CD14-positive monocyte (primary cell): ENCODE data around the gene RASSF5. TPM values are rescaled to one million over a fixed set of nuclear protein-coding genes. Genes with fewer than 3 reads are reported as not detected.
A peak's percentile ranks its signal among the peaks of the same experiment; 100 is the strongest.

Experiments
- DNase-seq, 3 donors: peaks; one replicate each; pipeline ENCODE4 v3.0.0-alpha.2; 2011 to 2022
- H2AFZ ChIP-seq: 2 replicates; pipeline ENCODE4 v1.6.0; 2012; ENCODE audit warnings: mild to moderate bottlenecking, low read depth, low read length, inconsistent platforms; ENCODE audit not compliant: insufficient read depth, poor library complexity, severe bottlenecking
- H3K27ac ChIP-seq, 2 donors: 1 replicate in 1 of 2; 2 replicates in 1 of 2; pipeline ENCODE4 v1.5.1; 2012 to 2013; ENCODE audit warnings: low read length in 2 of 2, control low read depth in 1 of 2, inconsistent platforms in 1 of 2, low read depth in 1 of 2, mild to moderate bottlenecking in 1 of 2
- H3K27me3 ChIP-seq, 2 donors: one replicate each; pipeline versions ENCODE4 v1.6.0 to v1.6.1; 2011 to 2013; ENCODE audit warnings: low read length in 2 of 2; ENCODE audit not compliant: control insufficient read depth in 2 of 2, insufficient read depth in 2 of 2
- H3K36me3 ChIP-seq, 2 donors: replicated peaks in 1 of 2; 1 replicate in 1 of 2; 2 replicates in 1 of 2; pipeline versions ENCODE4 v1.5.1 to v1.6.1; 2012 to 2013; ENCODE audit warnings: low read length in 2 of 2, control low read depth in 1 of 2, inconsistent platforms in 1 of 2, mild to moderate bottlenecking in 1 of 2; ENCODE audit not compliant: insufficient read depth in 2 of 2, control insufficient read depth in 1 of 2
- H3K4me1 ChIP-seq, 2 donors: 1 replicate in 1 of 2; 2 replicates in 1 of 2; pipeline versions ENCODE4 v1.5.1 to v1.6.1; 2012 to 2013; ENCODE audit warnings: low read length in 2 of 2, control low read depth in 1 of 2, inconsistent platforms in 1 of 2, mild to moderate bottlenecking in 1 of 2, moderate library complexity in 1 of 2; ENCODE audit not compliant: insufficient read depth in 2 of 2, control insufficient read depth in 1 of 2
- H3K4me2 ChIP-seq: replicated peaks from 2 replicates; pipeline ENCODE3; 2012; ENCODE audit warnings: low read length, moderate library complexity, mild to moderate bottlenecking; ENCODE audit not compliant: poor library complexity, severe bottlenecking; ENCODE audit errors: extremely low read depth
- H3K4me3 ChIP-seq, 3 experiments: fragments of 200-600 bp in 1 of 3; sonication (generic) in 1 of 3; replicated peaks in 1 of 3; 1 replicate in 2 of 3; 2 replicates in 1 of 3; pipeline ENCODE4 v1.5.1; 2011 to 2013; ENCODE audit warnings: low read length in 3 of 3, mild to moderate bottlenecking in 3 of 3, control low read depth in 2 of 3, low read depth in 2 of 3, inconsistent platforms in 1 of 3, moderate library complexity in 1 of 3
- H3K79me2 ChIP-seq: 2 replicates; pipeline ENCODE4 v1.6.0; 2012; ENCODE audit warnings: mild to moderate bottlenecking, control low read depth, inconsistent platforms, low read length, moderate library complexity; ENCODE audit not compliant: insufficient read depth
- H3K9ac ChIP-seq: 2 replicates; pipeline ENCODE4 v1.6.0; 2017; ENCODE audit warnings: low read length, mild to moderate bottlenecking; ENCODE audit not compliant: insufficient read depth, poor library complexity, severe bottlenecking
- H3K9me3 ChIP-seq, 2 donors: replicated peaks in 1 of 2; 1 replicate in 1 of 2; 2 replicates in 1 of 2; pipeline versions ENCODE4 v1.5.1 to v1.6.1; 2012 to 2013; ENCODE audit warnings: low read length in 2 of 2, control low read depth in 1 of 2; ENCODE audit not compliant: control insufficient read depth in 1 of 2, insufficient read depth in 1 of 2
- H4K20me1 ChIP-seq: 2 replicates; pipeline ENCODE4 v1.6.0; 2012; ENCODE audit warnings: mild to moderate bottlenecking, low read length, control low read depth, moderate library complexity; ENCODE audit not compliant: insufficient read depth
- H3K27ac Mint-ChIP-seq, 7 donors: one replicate each; pipeline ENCODE4 v1.8.0; 2020; ENCODE audit warnings: mild to moderate bottlenecking in 7 of 7, mixed read lengths in 7 of 7, moderate library complexity in 6 of 7, inconsistent platforms in 2 of 7
- H3K27me3 Mint-ChIP-seq, 3 donors: one replicate each; pipeline ENCODE4 v1.8.0; 2021 to 2022; ENCODE audit warnings: low read depth in 3 of 3, mild to moderate bottlenecking in 3 of 3, mixed read lengths in 3 of 3, moderate library complexity in 3 of 3, inconsistent platforms in 1 of 3
- H3K36me3 Mint-ChIP-seq, 2 donors: one replicate each; pipeline ENCODE4 v1.8.0; 2020; ENCODE audit warnings: mixed read lengths in 2 of 2, inconsistent platforms in 1 of 2, mild to moderate bottlenecking in 1 of 2
- H3K4me1 Mint-ChIP-seq: one replicate; pipeline ENCODE4 v1.8.0; 2020; ENCODE audit warnings: mild to moderate bottlenecking, mixed read lengths
- H3K4me3 Mint-ChIP-seq, 2 donors: one replicate each; pipeline ENCODE4 v1.8.0; 2020; ENCODE audit warnings: mild to moderate bottlenecking in 2 of 2, mixed read lengths in 2 of 2, moderate library complexity in 1 of 2
- H3K9me3 Mint-ChIP-seq, 7 donors: one replicate each; pipeline ENCODE4 v1.8.0; 2020 to 2022; ENCODE audit warnings: mixed read lengths in 7 of 7, mild to moderate bottlenecking in 6 of 7, moderate library complexity in 6 of 7, inconsistent platforms in 2 of 7
- CTCF ChIP-seq: fragments of 200-600 bp; IDR thresholded peaks from one replicate; pipeline ENCODE4 v1.8.0; 2022; ENCODE audit warnings: antibody characterized with exemption, mild to moderate bottlenecking
- WGBS: methylation state at CpG from one replicate; pipeline ENCODE4 v1.1.5; 2013; ENCODE audit warnings: missing lambda C conversion rate; ENCODE audit not compliant: insufficient coverage; 5-methylcytosine and 5-hydroxymethylcytosine counted together
- intact Hi-C, 2 donors: fragments of 100-400 bp; cut with micrococcal nuclease; formaldehyde crosslinking; loops; one replicate each; pipeline versions ENCODE4 v1.15.0 to v1.15.1; 2023
- polyA plus RNA-seq, 3 donors: library from polyadenylated mRNA; depleted of rRNA in 1 of 3; unstranded in 2 of 3; stranded (reverse) in 1 of 3; fragments of 300-500 nt in 2 of 3; fragments of >200 nt in 1 of 3; fragmentation: Illumina TruSeq in 2 of 3; gene quantifications; 1 replicate in 2 of 3; 2 replicates in 1 of 3; pipeline ENCODE4 v1.2.3, GENCODE V29; 2012 to 2021

RASSF5 gene
- polyA plus RNA-seq, 3 donors, result 81.6 to 129 (median 127) TPM

GRCh38 chr1:206501881-206502280 is 5.5 kb upstream of the RASSF5 start:
- Histone ChIP-seq H4K20me1 (peaks cover 4% of the 10 kb centered on the region), H3K79me2 (no peaks in the 10 kb centered on the region), H3K4me1 (peaks cover 25 to 46% of the 10 kb centered on the region in 2 donors), H3K4me2 (no peak overlapping the region), H3K4me3 (no peak overlapping the region), H3K36me3 (peaks cover 20 to 32% of the 10 kb centered on the region in 2 donors), H3K27ac (no peak overlapping the region), H3K27me3 (peaks cover 4 to 16% of the 10 kb centered on the region in 2 donors), H3K9ac (no peak overlapping the region), H3K9me3 (no peaks in the 10 kb centered on the region), H2AFZ (no peak overlapping the region)
- intact Hi-C loops, result no loop called here
- WGBS, result 86% methylated on average over 1 of the region's 5 CpGs
- Mint-ChIP-seq H3K27ac (peak overlapping the region in 3 of 7 donors; percentile 11 to 46 (median 25)), H3K9me3 (peaks cover 0 to 4% (median 0%) of the 10 kb centered on the region in 7 donors), H3K27me3 (peaks cover 18 to 23% (median 19%) of the 10 kb centered on the region in 3 donors), H3K36me3 (peaks cover 21 to 40% of the 10 kb centered on the region in 2 donors), H3K4me3 (no peak overlapping the region), H3K4me1 (peaks cover 51% of the 10 kb centered on the region)
- no peak for DNase-seq
- TF ChIP-seq CTCF, result no peak

GRCh38 chr1:206502403-206502802 is 4.9 kb upstream of the RASSF5 start:
- H3K27me3 ChIP-seq, result peaks cover 4 to 20% of the 10 kb centered on the region in 2 donors
- H3K27ac Mint-ChIP-seq, result peak overlapping the region in 2 of 7 donors; percentile 4 to 8
- H3K4me1 ChIP-seq, result peaks cover 29 to 50% of the 10 kb centered on the region in 2 donors
- H3K27me3 Mint-ChIP-seq, result peaks cover 22 to 28% (median 23%) of the 10 kb centered on the region in 3 donors
- H3K79me2 ChIP-seq, result no peaks in the 10 kb centered on the region
- no peak overlapping the region for H2AFZ ChIP-seq
- no peaks in the 10 kb centered on the region for H4K20me1 ChIP-seq
- no peak overlapping the region for H3K9ac ChIP-seq
- H3K4me3 Mint-ChIP-seq, result no peak overlapping the region
- intact Hi-C loops, result no loop called here
- H3K9me3 Mint-ChIP-seq, result peaks cover 0 to 4% (median 0%) of the 10 kb centered on the region in 7 donors
- H3K27ac ChIP-seq, result no peak overlapping the region
- peaks cover 16 to 35% of the 10 kb centered on the region in 2 donors for H3K36me3 Mint-ChIP-seq
- H3K9me3 ChIP-seq, result no peaks in the 10 kb centered on the region
- no peak overlapping the region for H3K4me2 ChIP-seq
- TF ChIP-seq CTCF, result no peak
- peaks cover 17 to 27% of the 10 kb centered on the region in 2 donors for H3K36me3 ChIP-seq
- WGBS, result no CpG with 5 or more reads among the region's 2 CpGs
- H3K4me3 ChIP-seq, result no peak overlapping the region
- peaks cover 48% of the 10 kb centered on the region for H3K4me1 Mint-ChIP-seq
- no peak for DNase-seq
